Stimulated activated CD8-positive, alpha-beta memory T cell treated with anti-CD3 and anti-CD28 coated beads, Interleukin-12 subunit alpha, Interleukin-12 subunit beta, amount 100 ng/mL, for 4 hours (primary cell): ENCODE results near the gene CISH.

Experiments
- DNase-seq: peaks from one replicate; pipeline ENCODE4 v3.0.0-alpha.2; 2020; ENCODE audit warnings: low read depth

CISH gene

DNA sequence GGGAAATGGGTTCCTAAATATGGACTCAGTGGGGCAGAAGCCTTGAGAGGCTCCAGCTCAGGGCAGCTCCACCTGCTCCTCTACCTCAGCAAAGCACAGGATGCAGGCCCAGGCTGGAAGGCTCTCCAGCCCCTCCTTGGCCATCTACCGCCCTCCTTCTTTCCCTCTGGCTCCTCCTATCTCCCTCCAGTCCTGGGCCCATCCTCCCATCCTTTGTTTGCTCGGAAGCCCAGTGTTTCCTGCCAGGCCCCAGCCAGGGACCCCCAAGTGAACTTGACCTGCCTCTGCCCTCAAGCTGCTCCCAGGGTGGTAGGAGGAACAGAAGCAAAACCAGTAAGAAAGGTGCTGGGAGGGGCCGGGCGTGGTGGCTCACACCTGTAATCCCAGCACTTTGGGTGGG is 25.4 kb upstream of the CISH start:
- DNase-seq, result no peak

DNA sequence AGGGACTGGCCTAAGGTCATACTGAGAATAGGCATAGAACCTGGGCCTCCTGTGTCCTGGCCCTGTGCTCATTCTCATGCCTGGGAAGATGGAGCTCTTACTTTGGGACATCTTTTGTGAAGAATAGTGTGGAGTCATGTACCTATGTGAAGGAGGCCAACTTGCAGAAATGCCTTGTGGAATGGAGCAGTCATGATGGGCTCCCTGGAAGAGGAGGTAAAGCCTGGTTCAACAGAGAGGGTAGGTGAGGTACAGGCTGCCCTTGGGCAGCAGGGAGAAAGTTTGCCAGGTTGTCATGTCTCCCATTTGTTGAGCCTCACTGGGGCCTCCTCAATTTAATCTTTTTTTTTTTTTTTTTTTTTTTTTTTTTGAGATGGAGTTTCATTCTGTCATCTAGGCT is 23.5 kb upstream of the CISH start:
- DNase-seq, result no peak

DNA sequence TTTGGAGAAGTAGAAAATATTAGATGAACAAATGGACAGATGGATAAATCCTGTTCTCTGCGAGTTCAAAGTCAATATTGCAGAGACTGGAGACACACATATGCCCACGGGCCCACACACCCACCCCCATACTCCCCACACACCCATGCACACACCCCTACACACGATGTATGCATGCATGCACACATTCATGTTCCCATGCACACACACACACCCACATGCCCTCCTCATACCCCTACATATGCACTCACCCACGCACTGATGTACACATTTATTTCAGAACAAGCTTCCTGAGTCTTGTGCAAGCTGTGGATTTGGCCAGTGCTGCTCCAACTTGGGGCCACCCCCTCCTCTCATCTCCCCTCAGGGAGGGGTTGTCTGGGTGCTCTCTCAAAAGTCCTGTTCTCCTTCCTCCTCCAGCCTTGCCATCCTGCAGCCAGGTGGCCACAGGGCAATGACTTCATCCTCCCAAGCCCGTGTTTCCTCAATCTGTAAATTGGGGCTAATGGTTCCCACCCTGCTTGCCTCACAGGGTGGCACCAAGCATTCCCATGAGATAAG is 21.7 kb upstream of the CISH start:
- DNase-seq, result no peak

DNA sequence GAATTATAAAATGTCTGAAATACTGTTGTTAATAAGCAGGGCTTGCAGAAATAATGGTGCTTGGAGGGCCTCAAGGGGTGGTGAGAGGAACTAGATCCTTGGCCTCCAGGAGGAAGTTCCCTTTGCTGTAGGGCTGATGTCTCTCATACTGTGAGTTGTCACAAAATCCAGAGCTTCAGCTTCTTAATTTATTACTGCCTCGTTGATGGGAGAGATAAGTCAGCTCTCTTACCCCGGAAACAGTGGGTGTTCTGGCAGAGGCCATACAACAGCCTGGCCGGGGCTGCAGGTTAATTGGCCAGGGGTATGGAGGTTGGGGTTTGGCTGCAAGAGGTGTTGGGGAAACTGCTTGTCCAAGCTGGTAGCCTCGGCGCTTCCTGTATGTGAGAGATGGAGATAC is 20.9 kb upstream of the CISH start:
- DNase-seq, result no peak

DNA sequence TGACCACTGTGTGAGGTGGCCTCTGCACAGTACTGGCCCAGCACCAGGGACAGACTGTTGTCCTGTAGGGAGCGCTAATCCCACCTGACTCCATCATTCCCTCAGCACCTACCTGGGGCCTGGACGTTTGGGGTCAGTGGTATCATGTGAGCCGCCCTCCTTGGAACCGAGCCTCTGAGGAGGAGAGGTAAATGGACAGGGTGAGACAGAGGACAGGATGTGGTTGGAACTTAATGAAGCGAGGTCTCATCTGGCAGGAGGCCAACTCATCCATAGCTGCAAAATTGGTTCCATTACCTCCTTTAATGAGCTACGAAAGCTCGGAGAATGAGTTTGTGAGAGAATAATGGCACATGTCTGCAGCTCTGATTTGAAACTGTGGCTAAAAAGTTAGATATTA is 19.3 kb upstream of the CISH start:
- DNase-seq, result no peak

DNA sequence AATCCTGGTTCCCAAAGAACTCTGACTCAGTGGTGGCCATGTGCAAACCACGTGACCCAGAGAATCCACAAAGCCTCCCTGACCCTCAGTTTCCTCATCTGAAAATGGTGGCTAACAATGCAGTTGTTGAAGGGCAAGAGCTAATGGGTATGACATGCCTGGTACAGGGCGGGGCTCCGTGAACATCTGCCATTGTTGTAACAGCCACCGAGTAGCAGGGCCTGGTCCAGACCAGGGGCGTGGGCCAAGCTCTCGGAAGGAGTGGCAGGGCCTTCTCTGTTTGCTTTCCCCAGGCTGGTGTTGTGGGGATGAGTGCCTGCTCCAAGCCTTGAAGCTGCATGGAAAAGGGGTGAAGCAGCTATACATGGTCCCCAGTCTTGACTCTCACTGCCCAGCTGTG is 18.8 kb upstream of the CISH start:
- no peak for DNase-seq

DNA sequence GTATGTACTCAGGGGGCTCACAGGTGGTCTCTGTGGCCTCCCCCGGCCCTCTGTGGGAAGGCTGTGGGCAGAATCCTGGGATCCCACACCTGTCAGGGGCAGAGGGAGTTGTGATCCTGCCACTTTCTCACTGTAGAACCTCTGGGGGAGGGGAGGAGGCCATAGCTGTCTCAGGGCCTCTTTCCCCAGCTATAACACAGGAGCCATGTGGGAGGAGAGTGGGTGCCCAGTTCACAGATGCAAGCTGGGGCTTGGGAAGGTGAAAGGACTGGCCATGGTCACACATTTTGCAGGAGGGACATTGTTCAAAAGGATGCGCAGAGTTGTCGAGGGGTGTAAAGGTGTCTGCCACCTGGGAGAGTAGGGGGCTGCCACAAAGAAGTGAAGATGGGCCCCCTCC is 17.0 kb upstream of the CISH start:
- no peak for DNase-seq

DNA sequence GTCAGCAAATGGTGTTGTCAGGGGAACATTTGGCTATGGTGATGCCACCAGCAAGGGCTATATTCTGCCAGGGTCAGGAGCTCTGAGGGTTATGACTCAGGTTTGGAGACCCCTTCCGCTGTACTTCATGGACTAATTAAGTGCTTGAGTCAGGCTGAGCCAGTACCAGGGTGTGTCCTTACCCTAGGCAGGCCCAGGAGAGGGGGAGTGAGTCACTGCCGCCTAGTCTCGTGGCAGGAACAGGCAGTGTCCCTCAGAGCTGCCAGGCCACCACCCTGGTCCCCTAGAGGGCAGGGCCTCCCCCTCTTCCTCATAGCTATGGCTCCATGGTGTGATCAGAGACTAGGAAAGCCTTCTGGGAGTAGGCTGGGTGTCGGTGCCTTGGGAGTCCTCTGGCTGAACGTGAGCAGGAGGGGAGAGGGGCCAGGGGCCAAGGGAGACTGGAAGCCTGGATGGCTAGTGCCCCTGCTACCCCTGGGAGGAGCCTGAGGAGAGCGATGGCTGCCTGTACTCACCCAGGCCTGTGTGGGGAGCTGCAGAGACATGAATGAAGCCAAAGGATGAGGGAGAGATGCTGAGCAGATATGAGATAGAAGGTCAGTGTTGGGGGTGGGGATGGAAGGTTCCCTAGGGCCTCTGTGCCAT is 16.0 kb upstream of the CISH start:
- DNase-seq, result no peak

DNA sequence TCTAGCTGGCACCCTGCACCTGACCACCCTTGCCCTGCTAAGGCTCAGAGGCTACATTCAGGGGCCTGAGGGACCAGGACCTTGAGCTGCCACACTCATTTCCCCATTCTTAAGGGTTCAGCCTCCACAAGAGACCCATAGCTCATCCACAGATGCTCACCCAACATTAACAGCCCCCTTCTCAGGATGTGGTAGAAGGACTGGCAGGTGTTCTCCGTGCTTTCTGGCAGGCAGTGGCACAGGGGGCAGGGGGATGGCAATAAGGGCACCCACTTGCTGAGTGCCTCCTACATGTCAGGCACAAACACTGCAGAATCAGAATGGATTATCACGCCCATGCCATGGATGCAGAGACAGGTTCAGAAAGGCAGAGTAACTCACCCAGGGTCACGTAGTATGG is 14.8 kb upstream of the CISH start:
- no peak for DNase-seq

DNA sequence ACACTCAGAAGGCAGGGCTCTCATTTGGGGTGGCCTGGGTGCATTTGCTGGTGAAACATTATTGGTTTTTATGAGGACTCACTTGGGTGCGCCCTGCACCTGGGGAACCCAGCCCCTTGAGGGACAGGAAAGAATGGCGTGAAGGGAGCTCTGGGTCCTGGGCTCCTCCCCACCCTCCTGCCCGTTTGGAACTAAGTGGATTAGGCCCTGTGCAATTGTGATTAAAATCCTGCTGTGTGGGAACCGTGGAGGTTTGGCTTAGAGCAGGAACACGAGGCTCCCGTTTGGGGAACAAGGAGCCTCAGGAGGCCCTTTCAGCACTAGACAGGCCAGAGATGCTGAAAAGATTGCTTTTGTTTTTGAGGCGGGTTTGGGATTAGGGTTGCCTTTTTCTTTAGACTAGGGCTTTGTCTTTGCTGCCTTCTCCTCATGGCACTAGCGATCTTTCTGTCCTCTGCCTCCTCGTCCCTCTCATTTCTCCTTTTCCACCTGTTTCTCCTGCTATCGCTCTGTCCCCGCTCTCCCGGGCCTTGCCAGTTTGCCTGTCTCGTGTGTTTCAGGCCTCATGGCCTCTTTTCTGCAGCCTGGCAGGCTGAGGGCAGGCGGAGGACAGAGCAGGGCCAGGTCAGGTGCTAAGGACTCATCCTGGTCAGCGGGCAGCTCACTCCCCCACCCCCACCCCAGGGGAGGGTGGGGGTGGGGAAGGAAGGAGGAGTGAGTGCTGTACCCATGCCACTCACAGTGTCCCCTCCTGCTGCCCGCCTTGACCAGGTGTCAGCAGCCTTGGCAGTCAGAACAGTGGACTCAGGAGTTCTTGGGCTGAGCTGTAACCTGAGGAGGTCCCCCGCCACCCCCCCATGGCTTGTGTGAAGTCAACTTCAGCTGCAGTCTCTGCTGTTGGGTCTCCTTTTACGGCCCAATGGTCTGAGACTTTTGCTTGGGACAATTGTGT is 13.9 kb upstream of the CISH start:
- DNase-seq, result no peak

DNA sequence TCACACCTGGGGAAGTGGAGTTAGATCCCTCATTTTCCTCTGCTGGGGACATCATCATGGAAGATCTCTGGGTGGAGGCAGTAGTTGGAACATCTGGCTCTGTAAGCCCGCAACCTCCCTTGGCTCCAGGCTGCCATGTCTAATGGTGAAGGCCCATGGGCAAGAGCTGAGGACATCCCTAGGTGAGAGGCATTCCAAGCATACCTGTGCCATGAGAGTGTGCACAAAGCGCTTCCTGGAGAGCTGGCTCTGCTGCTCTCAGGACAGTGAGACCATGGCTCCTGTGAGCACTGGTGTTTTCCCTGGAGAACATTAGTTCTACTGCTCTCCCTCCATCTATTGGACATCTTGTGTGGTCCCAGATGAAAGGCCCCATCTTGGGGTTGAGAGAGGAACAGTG is 13.1 kb upstream of the CISH start:
- DNase-seq, result no peak

DNA sequence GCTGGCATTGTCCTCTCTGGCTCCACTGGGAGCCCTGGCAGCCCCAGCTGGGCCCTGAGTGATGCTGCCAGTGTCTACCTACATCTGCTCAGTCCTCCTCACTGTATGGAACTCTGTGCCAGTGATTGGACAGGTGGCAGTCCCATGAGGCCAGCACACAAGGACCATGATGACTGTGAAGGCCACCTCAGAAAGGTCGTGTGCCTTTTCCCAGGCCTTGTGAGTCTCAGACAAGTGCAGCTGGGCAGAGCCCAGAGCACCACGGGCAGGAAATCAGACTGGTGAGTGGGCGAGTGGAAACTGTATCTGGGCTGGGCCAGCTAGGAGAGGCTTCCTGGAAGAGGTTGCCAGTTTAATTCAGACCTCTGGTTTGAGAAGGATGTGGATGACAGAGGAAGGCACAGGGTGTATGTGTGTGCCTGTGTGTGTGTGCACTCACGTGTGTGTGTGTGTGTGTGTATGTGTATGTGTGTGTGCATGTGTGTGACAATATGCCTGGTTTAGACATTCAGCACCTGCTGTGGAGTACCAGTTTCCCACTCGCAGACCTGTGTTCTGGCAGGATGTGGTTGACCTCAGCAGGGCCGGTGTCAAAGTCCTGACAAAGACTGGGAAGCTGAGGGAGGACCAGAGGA is 12.4 kb upstream of the CISH start:
- no peak for DNase-seq

DNA sequence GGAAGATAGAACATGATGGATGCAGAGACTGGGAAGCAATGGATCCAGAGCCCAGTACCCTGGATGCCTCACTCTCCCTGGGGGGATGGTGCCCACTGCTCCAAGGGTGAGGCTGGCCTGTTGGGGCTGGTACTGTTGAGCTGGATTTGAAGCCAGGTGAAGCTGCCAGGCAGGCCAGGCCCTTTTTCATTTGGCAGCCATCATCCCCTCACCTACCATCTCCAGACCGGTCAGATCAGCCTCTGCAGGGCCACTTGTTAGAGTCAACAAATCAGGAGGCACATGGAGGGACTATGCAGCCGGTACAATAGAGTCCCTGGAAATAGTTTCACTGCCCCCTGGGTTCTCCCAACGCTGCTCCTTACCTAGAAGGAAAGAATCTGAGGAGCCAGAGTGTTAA is 11.3 kb upstream of the CISH start:
- no peak for DNase-seq

DNA sequence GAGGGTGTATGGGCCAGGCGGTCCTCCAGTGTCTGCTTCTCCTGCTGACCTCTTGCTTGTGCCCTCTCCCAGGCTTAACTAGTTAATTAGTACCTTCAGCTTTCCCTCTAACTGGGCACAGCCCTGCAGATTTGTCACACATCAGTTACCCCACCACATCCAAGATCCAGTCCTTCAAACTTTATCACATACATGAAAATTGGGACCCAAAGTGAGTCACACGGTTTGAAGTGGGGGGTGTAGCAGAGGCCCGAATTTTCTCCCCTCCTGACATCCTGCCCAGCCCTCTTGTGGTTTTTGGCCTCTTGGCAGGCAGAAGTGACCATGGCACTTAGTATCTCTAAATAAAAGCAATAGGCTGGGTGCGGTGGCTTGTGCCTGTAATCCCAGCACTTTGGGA is 9.2 kb upstream of the CISH start:
- DNase-seq, result no peak

DNA sequence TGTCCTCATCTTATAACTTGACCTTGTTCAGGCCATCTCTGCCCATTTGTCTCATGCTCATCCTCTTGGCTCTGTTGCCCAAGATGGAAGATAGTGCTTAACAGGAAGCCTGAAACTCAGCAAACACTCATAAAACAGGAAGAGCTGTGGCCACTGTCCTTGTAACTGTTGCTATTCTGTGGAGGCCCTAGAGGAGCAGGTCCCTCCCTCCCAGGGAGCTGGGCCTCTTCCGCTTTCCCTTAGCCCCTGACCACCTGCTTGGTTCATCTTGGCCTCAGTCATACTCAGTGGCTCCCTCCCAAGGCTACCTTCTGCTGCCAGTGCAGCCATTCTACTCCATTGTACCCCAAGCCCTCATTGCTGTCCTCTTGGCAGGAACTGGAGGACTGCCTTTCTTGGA is 8.8 kb upstream of the CISH start:
- DNase-seq, result no peak

DNA sequence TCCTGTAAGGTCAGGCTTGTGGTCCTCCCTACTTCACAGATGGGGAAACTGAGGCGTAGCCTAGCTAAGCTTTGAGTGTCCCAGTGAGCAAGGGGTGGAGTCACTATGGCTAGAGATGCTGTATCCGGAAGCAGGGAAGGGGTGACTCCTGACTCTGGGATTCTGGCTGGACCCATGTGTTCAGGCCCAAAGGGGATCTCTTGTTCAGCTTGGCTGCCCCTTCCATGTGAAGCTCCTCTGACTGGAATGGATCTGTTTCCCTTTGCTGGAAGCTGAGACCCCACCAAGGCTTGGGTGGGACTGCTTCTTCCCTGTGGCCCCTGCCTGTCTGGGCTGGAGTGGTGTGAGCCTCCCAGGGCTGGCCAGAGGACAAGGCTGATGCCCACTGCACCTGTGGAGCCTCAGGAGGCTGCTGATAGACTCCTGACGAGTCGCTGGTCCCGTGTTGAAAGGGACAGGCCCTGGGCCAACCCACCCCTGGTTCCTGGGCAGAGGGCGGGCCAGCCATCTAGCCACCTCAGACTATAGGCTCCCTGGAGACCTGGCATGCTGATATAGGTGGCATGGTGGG is 6.4 kb upstream of the CISH start:
- no peak for DNase-seq

DNA sequence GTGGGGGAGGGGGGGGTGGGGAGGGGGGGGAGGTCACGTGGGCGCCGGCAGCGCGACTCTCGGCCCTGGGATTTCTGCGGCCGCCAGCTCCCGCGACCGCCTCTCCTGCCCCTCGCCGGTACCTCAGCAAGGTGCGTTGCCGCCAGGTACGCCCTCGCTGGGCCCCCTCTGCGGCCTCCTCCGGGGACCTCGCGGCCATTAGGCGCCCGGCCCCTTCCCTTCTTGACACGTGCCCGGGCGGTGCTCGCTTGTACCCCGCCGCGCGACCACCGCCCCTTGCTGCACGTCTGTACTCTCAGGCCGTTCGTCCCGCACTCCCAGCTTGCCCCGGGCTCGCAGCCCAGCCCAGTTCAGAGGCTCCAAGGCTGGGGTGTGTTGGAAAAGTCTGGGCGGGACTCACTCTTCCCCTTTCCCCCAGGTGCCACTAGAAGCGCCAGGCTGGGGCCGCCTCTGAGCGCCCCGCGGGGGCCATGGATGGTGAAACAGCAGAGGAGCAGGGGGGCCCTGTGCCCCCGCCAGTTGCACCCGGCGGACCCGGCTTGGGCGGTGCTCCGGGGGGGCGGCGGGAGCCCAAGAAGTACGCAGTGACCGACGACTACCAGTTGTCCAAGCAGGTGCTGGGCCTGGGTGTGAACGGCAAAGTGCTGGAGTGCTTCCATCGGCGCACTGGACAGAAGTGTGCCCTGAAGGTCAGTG is 5.7 kb upstream of the CISH start, which contains the start of gene MAPKAPK3:
TSS of gene MAPKAPK3 (plus strand) at position 56 of the 696 bp plus-strand sequence. CDS start at position 471, 415 bp downstream.
- no peak for DNase-seq

DNA sequence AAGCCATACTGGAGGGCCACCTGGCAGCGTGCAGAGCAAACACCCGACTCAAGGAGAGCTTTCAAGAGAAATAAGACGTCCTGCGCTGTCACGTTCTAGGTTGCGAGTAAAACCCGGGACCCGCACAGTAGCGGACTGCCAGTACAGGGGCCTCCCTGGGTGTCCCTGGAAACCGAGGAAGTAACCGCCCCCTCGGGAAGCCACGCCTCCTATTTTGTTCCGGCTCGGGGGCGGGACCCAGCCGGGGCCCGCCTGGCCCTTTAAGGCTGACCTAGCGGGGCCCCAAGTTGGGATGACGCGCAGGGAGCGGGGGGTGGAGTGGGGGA is 5.2 kb upstream of the CISH start:
- DNase-seq, result peak; percentile 90

DNA sequence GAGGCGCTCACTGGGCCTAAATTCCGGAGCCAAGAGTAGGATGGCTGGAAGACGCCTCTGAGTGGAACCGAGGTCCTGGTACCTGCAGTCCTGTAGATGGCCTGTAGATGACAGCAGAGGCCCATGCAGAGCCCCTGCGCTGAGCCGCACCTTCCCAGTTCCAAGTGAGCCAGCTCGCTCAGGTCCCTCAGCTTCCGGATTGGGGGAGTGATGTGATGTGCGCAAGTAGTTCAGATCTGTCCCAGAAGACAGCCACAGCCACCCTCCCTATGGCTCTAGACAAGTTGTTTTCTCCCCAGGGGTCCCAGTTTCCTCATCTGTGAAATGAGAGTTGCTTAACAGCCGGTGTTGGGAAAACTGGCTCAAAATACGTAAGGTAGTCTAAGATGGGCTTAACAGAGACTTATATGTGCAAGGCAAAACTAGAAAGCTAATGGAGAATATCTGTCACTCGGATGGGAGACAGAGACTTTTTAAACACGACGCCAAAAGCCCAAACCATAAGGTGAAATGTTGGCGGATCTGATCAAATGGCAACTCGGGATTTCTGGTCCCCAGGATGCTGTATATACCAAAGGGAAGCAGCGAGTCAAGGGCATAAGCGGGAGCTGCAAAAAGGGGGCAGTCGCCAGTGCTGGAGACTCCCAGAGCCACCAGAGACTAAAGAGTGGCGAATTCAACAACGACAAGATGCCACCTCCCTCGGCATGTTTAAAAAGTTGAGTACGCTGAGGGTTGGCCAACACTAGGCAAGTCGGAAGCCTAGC is 4.6 kb upstream of the CISH start:
- peak; percentile 67 for DNase-seq

DNA sequence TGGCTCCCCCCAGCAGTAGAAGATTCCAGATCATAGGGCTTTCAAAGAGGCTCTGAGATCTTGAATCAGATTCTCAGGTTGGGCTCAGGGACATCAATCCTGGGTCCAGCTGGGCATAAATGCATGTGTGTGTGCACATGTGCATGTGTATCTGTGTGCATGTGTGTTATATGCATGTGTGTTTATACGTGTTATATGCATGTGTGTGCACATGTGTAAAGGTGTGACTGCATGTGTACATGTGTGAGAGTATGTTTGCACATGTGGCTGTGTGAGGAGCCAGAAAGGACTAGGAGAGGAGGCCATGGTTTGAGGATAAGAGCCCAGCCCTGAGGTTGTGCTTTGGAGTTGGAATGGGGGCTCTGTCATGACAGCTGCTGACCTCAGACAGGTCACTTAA is 3.6 kb upstream of the CISH start:
- DNase-seq, result no peak
